PFSK-1 (cell line): ENCODE results near the gene DNAJC5.

Source experiments
- FOXP2 ChIP-seq: optimal IDR thresholded peaks from 2 replicates; pipeline ENCODE3; 2011; ENCODE audit warnings: borderline replicate concordance, control low read depth, inconsistent platforms; ENCODE audit not compliant: insufficient read depth; ENCODE audit errors: extremely low read length, extremely low read depth
- POLR2AphosphoS5 ChIP-seq: IDR thresholded peaks from 2 replicates; pipeline ENCODE4 v1.6.1; 2012; ENCODE audit warnings: low read depth, mild to moderate bottlenecking, control low read depth, low read length, moderate library complexity
- REST ChIP-seq, 2 experiments: IDR thresholded peaks; 2 replicates each; pipeline versions ENCODE4 v1.6.1 to v1.8.0; 2011 to 2012; ENCODE audit warnings: low read depth in 2 of 2, low read length in 2 of 2, control low read depth in 1 of 2, inconsistent platforms in 1 of 2, mild to moderate bottlenecking in 1 of 2, moderate library complexity in 1 of 2; ENCODE audit not compliant: insufficient read depth in 1 of 2
- SIN3A ChIP-seq: IDR thresholded peaks from 2 replicates; pipeline ENCODE4 v1.6.1; 2012; ENCODE audit warnings: mild to moderate bottlenecking, low read length, moderate library complexity, borderline replicate concordance; ENCODE audit not compliant: insufficient read depth
- TAF1 ChIP-seq: IDR thresholded peaks from 2 replicates; pipeline ENCODE4 v1.6.1; 2012; ENCODE audit warnings: low read length, control low read depth, borderline replicate concordance; ENCODE audit not compliant: insufficient read depth

DNAJC5 gene

GRCh38 chr20:63886921-63887320 is 8.0 kb upstream of the DNAJC5 start:
- TF ChIP-seq POLR2AphosphoS5, result no peak

GRCh38 chr20:63889241-63890200 is 5.4 kb upstream of the DNAJC5 start:
- no peak for TF ChIP-seq REST (IDR thresholded peaks at IDR 0.05; ENCODE audit: insufficient read depth in 1 of 2, low read depth in 2 of 2, low read length in 2 of 2)
- TF ChIP-seq SIN3A, result no peak
- no peak for TF ChIP-seq FOXP2
- no peak for TF ChIP-seq TAF1
- no peak for TF ChIP-seq POLR2AphosphoS5

GRCh38 chr20:63890201-63890576 is 4.7 kb upstream of the DNAJC5 start:
- TF ChIP-seq SIN3A (no peak), POLR2AphosphoS5 (no peak)

- TF ChIP-seq SIN3A (no peak), TAF1 (no peak), REST (IDR thresholded peaks at IDR 0.05; ENCODE audit: insufficient read depth in 1 of 2, low read depth in 2 of 2, low read length in 2 of 2) (no peak), POLR2AphosphoS5 (no peak), FOXP2 (no peak)
Observed at GRCh38 chr20:63890616-63891015, 4.3 kb upstream of the DNAJC5 start.

GRCh38 chr20:63891061-63892002 is 3.6 kb upstream of the DNAJC5 start:
- no peak for TF ChIP-seq POLR2AphosphoS5
- TF ChIP-seq TAF1, result no peak
- no peak for TF ChIP-seq SIN3A
- no peak for TF ChIP-seq REST (IDR thresholded peaks at IDR 0.05; ENCODE audit: insufficient read depth in 1 of 2, low read depth in 2 of 2, low read length in 2 of 2)
- no peak for TF ChIP-seq FOXP2
